GM10847 (cell line): ENCODE data around the gene LMBR1.

Experiments used
- POLR2A ChIP-seq: IDR thresholded peaks from 2 replicates; pipeline ENCODE4 v1.6.1; 2011; ENCODE audit not compliant: insufficient read length; ENCODE audit errors: extremely low read depth

Gene LMBR1

DNA sequence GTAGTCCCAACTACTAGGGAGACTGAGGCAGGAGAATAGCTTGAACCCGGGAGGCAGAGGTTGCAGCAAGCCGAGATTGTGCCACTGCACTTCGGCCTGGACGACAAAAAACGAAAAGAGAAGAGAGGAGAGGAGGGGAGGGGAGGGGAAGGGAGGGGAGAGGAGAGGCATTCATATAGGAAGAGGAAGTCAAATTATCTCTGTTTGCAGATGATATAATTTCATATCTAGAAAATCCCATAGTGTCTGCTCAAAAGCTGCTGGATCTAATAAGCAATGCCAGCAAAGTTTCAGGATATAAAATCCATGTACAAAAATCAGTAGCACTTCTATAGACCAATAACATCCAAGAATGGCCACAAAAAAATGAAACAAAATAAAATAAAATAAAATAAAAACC, 120.3 kb downstream of the LMBR1 start:
- no peak for TF ChIP-seq POLR2A

- TF ChIP-seq POLR2A: no peak
Observed at GRCh38 chr7:156768698-156769472, 124.1 kb downstream of the LMBR1 start.

DNA sequence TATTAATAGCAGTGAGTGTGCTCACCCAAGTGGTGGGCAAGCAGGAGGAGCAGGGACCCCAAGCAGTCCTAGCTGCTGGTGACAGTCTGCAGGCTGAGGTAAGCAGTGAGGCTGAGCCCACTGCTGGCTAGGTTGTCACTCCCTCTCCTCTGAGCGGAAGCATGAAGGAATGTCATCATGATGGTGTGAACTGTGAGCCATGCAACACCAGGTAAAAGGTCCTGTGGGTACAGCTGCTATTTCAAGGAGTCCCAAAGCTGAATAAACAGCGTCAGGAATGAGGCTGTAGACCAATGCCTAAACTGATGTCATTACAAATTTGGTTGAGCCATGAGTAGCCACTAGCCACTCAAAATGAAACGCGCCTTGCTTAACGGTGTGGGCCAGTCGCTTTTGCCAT, 126.3 kb downstream of the LMBR1 start:
- TF ChIP-seq POLR2A: no peak

GRCh38 chr7:156765901-156766656, 126.9 kb downstream of the LMBR1 start:
- no peak for TF ChIP-seq POLR2A

DNA sequence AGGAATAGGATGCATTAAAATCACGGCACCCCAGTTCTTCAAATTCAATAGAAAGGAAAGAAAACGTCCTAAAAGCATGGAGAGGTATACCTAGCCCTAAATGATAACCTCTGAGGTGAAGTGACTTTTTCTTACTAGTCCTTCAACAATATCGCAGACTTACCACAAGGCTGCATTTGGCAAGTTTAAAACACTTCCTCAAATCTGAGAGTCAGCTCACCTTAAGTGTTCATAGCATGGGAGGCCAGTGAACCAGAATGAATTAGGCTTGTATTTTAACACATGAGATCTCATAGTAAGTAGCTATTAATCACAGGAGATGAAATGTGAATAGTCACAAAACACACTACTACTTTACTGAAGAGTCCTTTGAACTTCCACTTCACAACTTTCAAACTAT, 128.2 kb downstream of the LMBR1 start:
- TF ChIP-seq POLR2A: no peak

- TF ChIP-seq POLR2A: no peak
Observed at GRCh38 chr7:156764016-156764669, 128.8 kb downstream of the LMBR1 start.

GRCh38 chr7:156759579-156760202, 133.3 kb downstream of the LMBR1 start:
- no peak for TF ChIP-seq POLR2A

DNA sequence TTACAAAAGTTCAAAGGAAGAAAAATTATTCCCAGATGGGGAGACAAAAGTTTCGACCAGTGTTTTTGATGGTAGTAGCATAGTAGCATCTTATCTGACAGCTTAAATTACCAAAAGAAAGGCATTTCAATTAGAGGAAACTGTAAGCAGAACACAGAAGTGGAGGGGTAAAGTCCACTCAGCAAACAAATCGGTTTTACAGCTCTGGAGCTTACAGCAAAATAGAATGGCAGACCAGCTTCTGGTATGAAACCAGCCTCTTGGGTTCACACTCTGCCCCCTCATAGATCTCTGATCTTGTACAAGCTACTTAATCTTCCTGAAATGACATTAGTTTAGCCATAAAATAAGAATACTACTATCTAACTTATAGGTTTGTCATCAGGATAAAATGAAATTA, 133.8 kb downstream of the LMBR1 start:
- TF ChIP-seq POLR2A: no peak

GRCh38 chr7:156754201-156754600, 138.8 kb downstream of the LMBR1 start:
- no peak for TF ChIP-seq POLR2A

- TF ChIP-seq POLR2A: no peak
Observed at GRCh38 chr7:156753630-156754029, 139.4 kb downstream of the LMBR1 start.

GRCh38 chr7:156753229-156753560, 139.8 kb downstream of the LMBR1 start:
- no peak for TF ChIP-seq POLR2A

DNA sequence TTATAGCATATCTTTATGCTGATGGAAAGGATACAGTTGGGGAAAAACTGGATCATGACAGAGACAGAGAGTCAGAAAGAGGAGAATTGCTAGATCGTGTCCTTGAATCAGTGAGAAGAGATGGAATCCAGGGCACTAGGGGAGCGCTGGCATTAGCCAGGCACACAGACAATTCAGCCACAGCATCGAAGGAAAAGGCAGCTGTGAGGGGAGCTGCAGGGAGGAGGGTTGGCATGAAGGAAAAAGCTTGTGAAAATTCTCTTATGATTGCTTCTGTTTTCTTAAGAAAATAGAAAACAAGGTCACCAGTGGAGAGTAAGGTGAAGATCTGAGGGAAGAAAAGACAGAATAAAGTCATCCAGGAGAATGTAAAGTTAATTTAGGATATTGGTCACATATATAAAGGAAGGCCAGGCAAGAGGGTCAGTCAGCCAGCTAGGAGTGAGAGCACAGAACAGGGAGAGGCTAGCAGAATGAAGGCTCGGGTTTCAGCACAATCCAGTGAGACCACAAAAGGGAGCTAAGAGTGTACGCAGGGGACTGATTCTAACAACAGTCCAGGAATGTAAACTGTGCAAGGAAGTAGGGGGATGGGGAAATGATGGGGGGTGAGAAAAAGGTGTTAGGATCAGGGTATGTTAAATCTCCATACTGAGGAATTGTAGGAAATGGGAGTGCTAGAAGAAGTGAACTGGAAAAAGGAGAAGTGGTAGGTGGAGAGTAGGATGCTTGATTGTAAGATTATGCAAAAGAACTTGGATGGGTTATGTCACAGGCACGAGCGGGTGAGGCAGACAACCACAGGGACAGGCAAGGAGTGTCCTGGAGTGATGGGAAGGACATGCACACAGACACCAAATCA, 140.4 kb downstream of the LMBR1 start:
- no peak for TF ChIP-seq POLR2A

GRCh38 chr7:156751319-156751718, 141.7 kb downstream of the LMBR1 start:
- TF ChIP-seq POLR2A: no peak

DNA sequence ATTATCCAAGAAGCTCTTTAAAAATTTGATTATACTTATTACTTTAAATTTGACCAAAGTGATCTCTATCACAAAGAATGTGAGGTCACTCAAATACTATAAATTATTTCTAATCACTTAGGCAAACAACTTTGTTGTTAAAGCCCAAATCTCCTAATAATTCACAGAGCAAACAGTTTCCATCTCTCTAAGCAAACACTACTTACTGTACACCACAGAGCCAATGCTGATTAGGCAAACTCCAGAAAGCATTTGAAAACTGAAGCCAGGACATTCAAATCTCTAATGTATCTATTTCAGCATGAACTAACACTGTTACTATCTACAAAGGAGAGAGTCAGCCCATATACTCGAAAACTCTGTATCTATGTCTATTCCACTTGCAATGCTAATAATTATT, 145.3 kb downstream of the LMBR1 start:
- TF ChIP-seq POLR2A: no peak

DNA sequence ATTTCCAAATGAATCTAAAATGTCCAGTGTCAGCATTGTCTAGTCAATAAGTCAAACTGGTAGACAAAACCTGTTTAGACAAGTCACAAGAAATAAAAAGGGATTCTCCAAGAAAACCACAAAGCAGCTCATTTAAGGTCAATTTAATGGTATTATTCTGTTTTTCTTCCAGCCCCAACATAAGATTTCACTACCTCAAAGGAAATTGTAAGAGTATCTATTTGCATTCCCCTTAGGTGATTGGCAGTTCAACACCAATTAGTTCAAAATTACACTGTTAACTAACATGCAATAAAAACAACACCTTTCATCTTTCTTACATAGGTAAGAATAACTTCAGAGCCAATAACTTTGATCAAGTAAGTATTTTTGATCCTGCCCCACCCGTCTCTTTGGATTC, 146.1 kb downstream of the LMBR1 start:
- no peak for TF ChIP-seq POLR2A
